ENCODE measurements around the gene NFE2L2.

NFE2L2 gene

GRCh38 chr2:177262958-177263450, 1.5 kb downstream of the NFE2L2 start:
- Histone ChIP-seq H3K27me3 (ENCODE audit: insufficient read depth, insufficient read length) (no peaks in the 10 kb centered on the region), H3K4me1 (ENCODE audit: insufficient read depth, insufficient read length) (no peaks in the 10 kb centered on the region), H3K9me3 (ENCODE audit: insufficient read depth, low read length) (peaks cover 13% of the 10 kb centered on the region; the same call in 1 of the 2 replicates), H3K36me3 (ENCODE audit: insufficient read depth, insufficient read length, low read length) (peaks cover 20% of the 10 kb centered on the region), H3K9ac (ENCODE audit: insufficient read length, low read depth) (peak overlapping the region; percentile 95), H3K4me3 (ENCODE audit: insufficient read length, low read depth) (peak overlapping the region; percentile 81)
- no peak for DNase-seq (ENCODE audit: low read depth, low spot score)
- no peak for TF ChIP-seq YY1 (IDR thresholded peaks at IDR 0.05; ENCODE audit: insufficient read depth, insufficient read length)
- TF ChIP-seq ZNF274 (IDR thresholded peaks at IDR 0.05; ENCODE audit: low read depth, low read length): no peak
- TF ChIP-seq SUZ12 (IDR thresholded peaks at IDR 0.05; ENCODE audit: extremely low read depth, insufficient read depth, insufficient read length): no peak

GRCh38 chr2:177262092-177262491, 2.4 kb downstream of the NFE2L2 start:
- Histone ChIP-seq H3K9me3 (ENCODE audit: insufficient read depth, low read length) (peaks cover 16% of the 10 kb centered on the region; the same call in 1 of the 2 replicates), H3K4me3 (ENCODE audit: insufficient read length, low read depth) (peak overlapping the region; percentile 81), H3K4me1 (ENCODE audit: insufficient read depth, insufficient read length) (peaks cover 4% of the 10 kb centered on the region), H3K27me3 (ENCODE audit: insufficient read depth, insufficient read length) (no peaks in the 10 kb centered on the region), H3K9ac (ENCODE audit: insufficient read length, low read depth) (peak overlapping the region; percentile 95), H3K36me3 (ENCODE audit: insufficient read depth, insufficient read length, low read length) (peaks cover 20% of the 10 kb centered on the region)
- no peak for TF ChIP-seq YY1 (IDR thresholded peaks at IDR 0.05; ENCODE audit: insufficient read depth, insufficient read length)
- TF ChIP-seq ZNF274 (IDR thresholded peaks at IDR 0.05; ENCODE audit: low read depth, low read length): no peak
- no peak for TF ChIP-seq SUZ12 (IDR thresholded peaks at IDR 0.05; ENCODE audit: extremely low read depth, insufficient read depth, insufficient read length)
- no peak for DNase-seq (ENCODE audit: low read depth, low spot score)

- H3K9me3 ChIP-seq (ENCODE audit: insufficient read depth, low read length): peaks cover 16% of the 10 kb centered on the region; the same call in 1 of the 2 replicates
Measured at GRCh38 chr2:177261116-177262060, 3.1 kb downstream of the NFE2L2 start.

GRCh38 chr2:177260379-177260778, 4.1 kb downstream of the NFE2L2 start:
- H3K27me3 ChIP-seq (ENCODE audit: insufficient read depth, insufficient read length): no peaks in the 10 kb centered on the region
- no peak for DNase-seq (ENCODE audit: low read depth, low spot score)
- H3K9me3 ChIP-seq (ENCODE audit: insufficient read depth, low read length): peaks cover 16% of the 10 kb centered on the region; the same call in 1 of the 2 replicates
- TF ChIP-seq ZNF274 (IDR thresholded peaks at IDR 0.05; ENCODE audit: low read depth, low read length) (no peak), SUZ12 (IDR thresholded peaks at IDR 0.05; ENCODE audit: extremely low read depth, insufficient read depth, insufficient read length) (no peak), YY1 (IDR thresholded peaks at IDR 0.05; ENCODE audit: insufficient read depth, insufficient read length) (no peak)
- no peak overlapping the region for H3K4me3 ChIP-seq (ENCODE audit: insufficient read length, low read depth)
- no peak overlapping the region for H3K9ac ChIP-seq (ENCODE audit: insufficient read length, low read depth)
- H3K36me3 ChIP-seq (ENCODE audit: insufficient read depth, insufficient read length, low read length): peaks cover 20% of the 10 kb centered on the region
- peaks cover 5% of the 10 kb centered on the region for H3K4me1 ChIP-seq (ENCODE audit: insufficient read depth, insufficient read length)

More at GRCh38 chr2:177261116-177262060, 3.1 kb downstream of the NFE2L2 start:
- Histone ChIP-seq H3K9ac (ENCODE audit: insufficient read length, low read depth) (peak overlapping the region; percentile 95), H3K4me3 (ENCODE audit: insufficient read length, low read depth) (peak overlapping the region; percentile 81), H3K27me3 (ENCODE audit: insufficient read depth, insufficient read length) (no peaks in the 10 kb centered on the region), H3K4me1 (ENCODE audit: insufficient read depth, insufficient read length) (peaks cover 4% of the 10 kb centered on the region), H3K36me3 (ENCODE audit: insufficient read depth, insufficient read length, low read length) (peaks cover 20% of the 10 kb centered on the region)
- TF ChIP-seq ZNF274 (IDR thresholded peaks at IDR 0.05; ENCODE audit: low read depth, low read length) (no peak), SUZ12 (IDR thresholded peaks at IDR 0.05; ENCODE audit: extremely low read depth, insufficient read depth, insufficient read length) (no peak), YY1 (IDR thresholded peaks at IDR 0.05; ENCODE audit: insufficient read depth, insufficient read length) (no peak)
- DNase-seq (ENCODE audit: low read depth, low spot score): no peak

- Histone ChIP-seq H3K4me1 (ENCODE audit: insufficient read depth, insufficient read length) (peaks cover 8% of the 10 kb centered on the region), H3K36me3 (ENCODE audit: insufficient read depth, insufficient read length, low read length) (peaks cover 34% of the 10 kb centered on the region), H3K9me3 (ENCODE audit: insufficient read depth, low read length) (peaks cover 16% of the 10 kb centered on the region; the same call in 1 of the 2 replicates), H3K9ac (ENCODE audit: insufficient read length, low read depth) (no peak overlapping the region), H3K4me3 (ENCODE audit: insufficient read length, low read depth) (no peak overlapping the region), H3K27me3 (ENCODE audit: insufficient read depth, insufficient read length) (no peaks in the 10 kb centered on the region)
- DNase-seq (ENCODE audit: low read depth, low spot score): no peak
- TF ChIP-seq ZNF274 (IDR thresholded peaks at IDR 0.05; ENCODE audit: low read depth, low read length) (no peak), YY1 (IDR thresholded peaks at IDR 0.05; ENCODE audit: insufficient read depth, insufficient read length) (no peak), SUZ12 (IDR thresholded peaks at IDR 0.05; ENCODE audit: extremely low read depth, insufficient read depth, insufficient read length) (no peak)
Measured at GRCh38 chr2:177258059-177258458, 6.5 kb downstream of the NFE2L2 start.

GRCh38 chr2:177257471-177257870, 7.1 kb downstream of the NFE2L2 start:
- H3K27me3 ChIP-seq (ENCODE audit: insufficient read depth, insufficient read length): no peaks in the 10 kb centered on the region
- peaks cover 8% of the 10 kb centered on the region for H3K4me1 ChIP-seq (ENCODE audit: insufficient read depth, insufficient read length)

GRCh38 chr2:177256695-177257094, 7.8 kb downstream of the NFE2L2 start:
- peaks cover 42% of the 10 kb centered on the region for H3K36me3 ChIP-seq (ENCODE audit: insufficient read depth, insufficient read length, low read length)
- no peak overlapping the region for H3K4me3 ChIP-seq (ENCODE audit: insufficient read length, low read depth)
- H3K9ac ChIP-seq (ENCODE audit: insufficient read length, low read depth): no peak overlapping the region
- H3K9me3 ChIP-seq (ENCODE audit: insufficient read depth, low read length): peaks cover 16% of the 10 kb centered on the region; the same call in 1 of the 2 replicates
- no peaks in the 10 kb centered on the region for H3K27me3 ChIP-seq (ENCODE audit: insufficient read depth, insufficient read length)
- no peak for DNase-seq (ENCODE audit: low read depth, low spot score)
- no peak for TF ChIP-seq YY1 (IDR thresholded peaks at IDR 0.05; ENCODE audit: insufficient read depth, insufficient read length)
- no peak for TF ChIP-seq SUZ12 (IDR thresholded peaks at IDR 0.05; ENCODE audit: extremely low read depth, insufficient read depth, insufficient read length)
- H3K4me1 ChIP-seq (ENCODE audit: insufficient read depth, insufficient read length): peaks cover 8% of the 10 kb centered on the region

More at GRCh38 chr2:177257471-177257870, 7.1 kb downstream of the NFE2L2 start:
- Histone ChIP-seq H3K9ac (ENCODE audit: insufficient read length, low read depth) (no peak overlapping the region), H3K36me3 (ENCODE audit: insufficient read depth, insufficient read length, low read length) (peaks cover 38% of the 10 kb centered on the region), H3K9me3 (ENCODE audit: insufficient read depth, low read length) (peaks cover 16% of the 10 kb centered on the region; the same call in 1 of the 2 replicates), H3K4me3 (ENCODE audit: insufficient read length, low read depth) (no peak overlapping the region)
- TF ChIP-seq YY1 (IDR thresholded peaks at IDR 0.05; ENCODE audit: insufficient read depth, insufficient read length) (no peak), ZNF274 (IDR thresholded peaks at IDR 0.05; ENCODE audit: low read depth, low read length) (no peak), SUZ12 (IDR thresholded peaks at IDR 0.05; ENCODE audit: extremely low read depth, insufficient read depth, insufficient read length) (no peak)
- no peak for DNase-seq (ENCODE audit: low read depth, low spot score)
